Esophagus muscularis mucosa (tissue), 4 donors: ENCODE measurements around the gene ARL6IP4. TPM values are rescaled to one million over a fixed set of nuclear protein-coding genes. Genes with fewer than 3 reads are reported as not detected.

Experiments
- DNase-seq: peaks from one replicate; pipeline ENCODE4 v3.0.0-alpha.2; 2017; ENCODE audit errors: extremely low spot score
- H3K27ac ChIP-seq, 4 donors: fragments of 200-600 bp; sonication (generic); replicated peaks in 1 of 4; 1 replicate in 3 of 4; 2 replicates in 1 of 4; pipeline ENCODE4 v1.5.1; 2016 to 2019; ENCODE audit warnings: mild to moderate bottlenecking in 1 of 4
- H3K27me3 ChIP-seq, 4 donors: fragments of 200-600 bp; sonication (generic); one replicate each; pipeline versions ENCODE4 v1.5.1 to v1.6.0; 2016 to 2019
- H3K36me3 ChIP-seq, 4 donors: fragments of 200-600 bp; sonication (generic); one replicate each; pipeline ENCODE4 v1.5.1; 2016 to 2019
- H3K4me1 ChIP-seq, 4 donors: fragments of 200-600 bp; sonication (generic); one replicate each; pipeline ENCODE4 v1.5.1; 2016 to 2019
- H3K4me3 ChIP-seq, 4 donors: fragments of 200-600 bp; sonication (generic); 1 replicate in 2 of 4; 2 replicates in 2 of 4; pipeline ENCODE4 v1.5.1; 2016 to 2019; ENCODE audit warnings: mild to moderate bottlenecking in 4 of 4, moderate library complexity in 1 of 4
- H3K9me3 ChIP-seq, 4 donors: fragments of 200-600 bp; sonication (generic); 1 replicate in 3 of 4; 2 replicates in 1 of 4; pipeline ENCODE4 v1.5.1; 2016 to 2019
- EP300 ChIP-seq: sonication (generic); formaldehyde crosslinking; IDR thresholded peaks from one replicate; pipeline ENCODE4 v1.6.1; 2017; ENCODE audit warnings: antibody characterized with exemption
- POLR2A ChIP-seq: fragments of 450-650 bp; IDR thresholded peaks from one replicate; pipeline ENCODE4 v1.6.1; 2017; ENCODE audit warnings: antibody characterized with exemption, moderate library complexity, mild to moderate bottlenecking, low read depth
- POLR2AphosphoS5 ChIP-seq, 2 donors: sonication (generic); formaldehyde crosslinking; IDR thresholded peaks; one replicate each; pipeline ENCODE4 v1.6.1; 2017; ENCODE audit warnings: antibody characterized with exemption in 2 of 2
- WGBS: methylation state at CpG from one replicate; pipeline ENCODE4 v1.1.5; 2018; 5-methylcytosine and 5-hydroxymethylcytosine counted together
- intact Hi-C: fragments of 100-400 bp; cut with DNase I; formaldehyde crosslinking; loops from one replicate; pipeline ENCODE4 v1.15.1; 2023
- total RNA-seq, 4 donors: library from RNA; depleted of rRNA; stranded (reverse); fragments of >200 nt; gene quantifications; one replicate each; pipeline versions ENCODE4 v1.1.0 to v1.2.1, GENCODE V29; 2016
- TF ChIP-seq, protein P1 (sequence below), 3 experiments: fragments of 200-600 bp in 2 of 3; fragments of 450-650 bp in 1 of 3; sonication (generic) in 2 of 3; IDR thresholded peaks; one replicate each; pipeline ENCODE4 v1.5.1; 2017 to 2019; ENCODE audit warnings: antibody characterized with exemption in 3 of 3, mild to moderate bottlenecking in 2 of 3, moderate library complexity in 1 of 3

ARL6IP4 gene
- 100 to 1,000 TPM; 262 to 318 (median 288) TPM for total RNA-seq

DNA sequence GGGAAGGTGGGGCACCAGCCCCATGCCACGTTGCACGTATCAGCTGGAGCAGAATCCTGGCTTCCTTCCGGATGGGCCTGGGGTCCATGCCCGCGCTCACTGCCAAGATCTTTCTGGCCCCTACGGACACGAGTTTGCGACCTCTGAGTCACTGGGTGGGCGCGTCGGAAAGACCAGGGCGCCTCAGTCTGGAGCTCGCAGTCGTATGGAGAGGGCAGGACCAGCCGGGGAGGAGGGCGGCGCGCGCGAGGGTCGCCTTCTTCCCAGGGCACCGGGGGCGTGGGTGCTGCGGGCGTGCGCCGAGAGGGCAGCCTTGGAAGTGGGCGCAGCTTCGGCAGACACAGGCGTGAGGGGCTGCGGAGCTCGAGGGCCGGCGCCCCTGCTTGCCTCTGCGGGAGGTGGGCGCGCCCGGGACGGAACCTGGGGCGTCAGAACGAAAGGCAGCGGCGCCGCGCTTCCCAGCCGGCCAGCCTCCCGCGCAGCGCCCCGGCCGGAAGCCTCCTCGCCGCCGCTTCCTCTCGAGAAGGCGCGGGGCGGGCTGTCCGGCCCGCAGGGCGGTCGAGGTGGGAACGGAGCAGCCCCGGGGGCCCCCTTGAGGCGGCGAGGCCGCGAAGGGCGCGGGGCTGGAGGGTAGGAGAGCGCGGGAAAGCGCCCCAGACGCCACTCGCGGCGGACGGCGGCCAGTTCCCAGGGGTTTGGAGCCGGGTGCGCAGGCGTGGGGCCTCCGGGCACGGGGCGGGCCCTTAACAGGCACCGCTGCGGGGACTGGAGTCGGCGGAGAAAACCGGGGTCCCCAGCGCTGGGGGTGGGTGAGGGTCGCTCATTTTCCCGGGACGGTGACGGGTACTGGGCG is at the start of gene ARL6IP4:
TSS of gene ARL6IP4 (plus strand) at position 499 of the 853 bp plus-strand sequence. CDS start 459 bp downstream, outside the sequence.
- Histone ChIP-seq H3K27ac (peak within 1 kb of the TSS; percentile 89 to 96 (median 92)), H3K4me1 (peaks cover 77 to 95% (median 86%) of the 10 kb centered on the region in 4 donors), H3K36me3 (peaks cover 0 to 41% (median 25%) of the 10 kb centered on the region in 4 donors), H3K27me3 (no peaks in the 10 kb centered on the region), H3K9me3 (no peaks in the 10 kb centered on the region), H3K4me3 (peak within 1 kb of the TSS; percentile 81 to 98 (median 92))
- no peak for DNase-seq
- intact Hi-C loops: loop anchor here (5.0 kb wide), 1 partner anchor 257 kb away; no protein-coding TSS in a partner anchor
- TF ChIP-seq, protein P1, sequence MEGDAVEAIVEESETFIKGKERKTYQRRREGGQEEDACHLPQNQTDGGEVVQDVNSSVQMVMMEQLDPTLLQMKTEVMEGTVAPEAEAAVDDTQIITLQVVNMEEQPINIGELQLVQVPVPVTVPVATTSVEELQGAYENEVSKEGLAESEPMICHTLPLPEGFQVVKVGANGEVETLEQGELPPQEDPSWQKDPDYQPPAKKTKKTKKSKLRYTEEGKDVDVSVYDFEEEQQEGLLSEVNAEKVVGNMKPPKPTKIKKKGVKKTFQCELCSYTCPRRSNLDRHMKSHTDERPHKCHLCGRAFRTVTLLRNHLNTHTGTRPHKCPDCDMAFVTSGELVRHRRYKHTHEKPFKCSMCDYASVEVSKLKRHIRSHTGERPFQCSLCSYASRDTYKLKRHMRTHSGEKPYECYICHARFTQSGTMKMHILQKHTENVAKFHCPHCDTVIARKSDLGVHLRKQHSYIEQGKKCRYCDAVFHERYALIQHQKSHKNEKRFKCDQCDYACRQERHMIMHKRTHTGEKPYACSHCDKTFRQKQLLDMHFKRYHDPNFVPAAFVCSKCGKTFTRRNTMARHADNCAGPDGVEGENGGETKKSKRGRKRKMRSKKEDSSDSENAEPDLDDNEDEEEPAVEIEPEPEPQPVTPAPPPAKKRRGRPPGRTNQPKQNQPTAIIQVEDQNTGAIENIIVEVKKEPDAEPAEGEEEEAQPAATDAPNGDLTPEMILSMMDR (IDR thresholded peaks at IDR 0.05): no peak
- TF ChIP-seq POLR2AphosphoS5 (IDR thresholded peaks at IDR 0.05) (peak; percentile 82 to 83), POLR2A (peak; percentile 62), EP300 (no peak)
- 0% methylated on average over 12 of the region's 96 CpGs for WGBS

DNA sequence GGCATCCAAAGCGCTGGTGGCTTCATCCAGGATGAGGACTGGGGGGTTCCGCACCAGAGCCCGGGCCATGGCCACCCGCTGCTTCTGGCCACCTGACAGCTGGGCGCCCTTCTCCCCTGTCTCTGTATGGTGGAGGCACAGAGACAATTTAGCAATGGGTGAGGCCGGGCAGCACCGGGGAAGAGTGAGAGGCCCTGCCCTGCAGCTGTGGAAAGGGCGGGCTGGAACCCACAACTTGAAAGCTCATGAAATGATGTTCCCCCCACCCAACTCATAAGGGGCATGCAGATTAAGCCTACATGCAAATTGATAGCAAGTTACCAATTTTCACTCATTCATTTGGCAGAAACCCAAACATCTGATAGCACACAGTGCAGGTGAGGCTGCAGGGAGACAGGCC is 48.3 kb upstream of the ARL6IP4 start:
- H3K36me3 ChIP-seq: peaks cover 0 to 38% (median 17%) of the 10 kb centered on the region in 4 donors
- intact Hi-C loops: no loop called here
- 97% methylated on average over 8 of the region's 8 CpGs for WGBS

DNA sequence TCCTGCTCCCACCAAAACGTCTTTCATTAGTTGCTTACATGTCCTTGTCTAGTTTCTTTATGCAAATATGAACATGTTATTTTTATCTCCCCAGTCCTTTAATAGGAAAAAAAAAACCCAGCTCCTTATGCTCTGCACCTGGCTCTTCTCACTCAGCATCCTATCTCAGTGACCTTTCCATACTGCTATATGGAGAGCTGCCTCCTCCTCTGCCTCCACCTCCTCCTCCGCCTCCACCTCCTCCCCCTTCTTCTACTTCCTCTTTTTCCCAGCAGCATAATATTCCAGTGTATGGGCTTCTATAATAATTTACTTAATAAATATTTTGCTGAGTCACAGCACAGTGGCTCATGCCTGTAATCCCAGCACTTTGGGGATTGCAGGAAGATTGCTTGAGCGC is 45.8 kb upstream of the ARL6IP4 start:
- intact Hi-C loops: no loop called here
- no peak for DNase-seq
- H3K27ac ChIP-seq: no peak overlapping the region
- H3K4me3 ChIP-seq: no peak overlapping the region
- WGBS: 82% methylated on average over 3 of the region's 3 CpGs
- peaks cover 3 to 45% (median 20%) of the 10 kb centered on the region in 4 donors for H3K36me3 ChIP-seq
- no peaks in the 10 kb centered on the region for H3K4me1 ChIP-seq
- TF ChIP-seq POLR2AphosphoS5 (IDR thresholded peaks at IDR 0.05) (no peak), POLR2A (no peak), EP300 (no peak)
- TF ChIP-seq, protein P1 (IDR thresholded peaks at IDR 0.05): no peak
- no peaks in the 10 kb centered on the region for H3K27me3 ChIP-seq
- no peaks in the 10 kb centered on the region for H3K9me3 ChIP-seq

More for the DNA sequence above, 48.3 kb upstream of the ARL6IP4 start:
- H3K4me1 ChIP-seq: no peaks in the 10 kb centered on the region
- no peak for DNase-seq
- H3K4me3 ChIP-seq: no peak overlapping the region
- H3K9me3 ChIP-seq: no peaks in the 10 kb centered on the region
- no peaks in the 10 kb centered on the region for H3K27me3 ChIP-seq
- TF ChIP-seq POLR2A (no peak), EP300 (no peak), POLR2AphosphoS5 (IDR thresholded peaks at IDR 0.05) (no peak)
- TF ChIP-seq, protein P1 (IDR thresholded peaks at IDR 0.05): no peak
- H3K27ac ChIP-seq: no peak overlapping the region

DNA sequence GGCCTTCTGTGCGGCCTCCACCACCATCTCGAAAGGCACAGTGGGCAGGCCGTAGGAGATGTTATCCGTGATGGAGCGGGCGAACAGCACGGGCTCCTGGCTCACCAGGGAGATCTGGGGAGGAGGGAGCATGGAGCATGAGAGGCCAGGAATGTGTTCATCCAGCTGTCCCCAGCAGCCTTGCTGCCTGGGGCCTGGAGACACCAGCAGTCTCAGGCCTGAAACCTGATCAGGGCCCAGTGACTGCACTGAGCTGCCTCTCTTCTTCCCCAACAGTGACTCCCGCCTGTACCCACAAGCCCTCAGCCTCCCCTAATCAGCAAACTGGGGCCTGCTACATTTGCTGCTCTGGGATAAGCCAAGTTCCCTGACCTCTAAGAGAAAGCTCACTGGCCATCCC is 45.2 kb upstream of the ARL6IP4 start:
- intact Hi-C loops: no loop called here
- Histone ChIP-seq H3K36me3 (peaks cover 3 to 48% (median 21%) of the 10 kb centered on the region in 4 donors), H3K9me3 (no peaks in the 10 kb centered on the region), H3K27me3 (no peaks in the 10 kb centered on the region), H3K4me1 (no peaks in the 10 kb centered on the region), H3K4me3 (no peak overlapping the region), H3K27ac (no peak overlapping the region)
- 93% methylated on average over 8 of the region's 8 CpGs for WGBS
- DNase-seq: no peak
- TF ChIP-seq, protein P1 (IDR thresholded peaks at IDR 0.05): no peak
- no peak for TF ChIP-seq POLR2AphosphoS5 (IDR thresholded peaks at IDR 0.05)
- TF ChIP-seq POLR2A: no peak
- no peak for TF ChIP-seq EP300
